Epithelial cell of esophagus (primary cell): ENCODE results near the gene MB21D2.
A peak's percentile ranks its signal among the peaks of the same experiment; 100 is the strongest.

Experiments used
- DNase-seq: peaks from one replicate; pipeline ENCODE4 v3.0.0; 2010; ENCODE audit warnings: low read depth
- H3K4me3 ChIP-seq: 2 replicates; pipeline ENCODE4 v1.5.1; 2011; ENCODE audit warnings: mild to moderate bottlenecking, low read length, control low read depth
- TF ChIP-seq, protein P1 (sequence below): IDR thresholded peaks from 2 replicates; pipeline ENCODE4 v1.5.1; 2011; ENCODE audit warnings: low read depth, mild to moderate bottlenecking, low read length, control low read depth, inconsistent platforms; ENCODE audit not compliant: insufficient read depth; ENCODE audit errors: missing control alignments

MB21D2 gene

DNA sequence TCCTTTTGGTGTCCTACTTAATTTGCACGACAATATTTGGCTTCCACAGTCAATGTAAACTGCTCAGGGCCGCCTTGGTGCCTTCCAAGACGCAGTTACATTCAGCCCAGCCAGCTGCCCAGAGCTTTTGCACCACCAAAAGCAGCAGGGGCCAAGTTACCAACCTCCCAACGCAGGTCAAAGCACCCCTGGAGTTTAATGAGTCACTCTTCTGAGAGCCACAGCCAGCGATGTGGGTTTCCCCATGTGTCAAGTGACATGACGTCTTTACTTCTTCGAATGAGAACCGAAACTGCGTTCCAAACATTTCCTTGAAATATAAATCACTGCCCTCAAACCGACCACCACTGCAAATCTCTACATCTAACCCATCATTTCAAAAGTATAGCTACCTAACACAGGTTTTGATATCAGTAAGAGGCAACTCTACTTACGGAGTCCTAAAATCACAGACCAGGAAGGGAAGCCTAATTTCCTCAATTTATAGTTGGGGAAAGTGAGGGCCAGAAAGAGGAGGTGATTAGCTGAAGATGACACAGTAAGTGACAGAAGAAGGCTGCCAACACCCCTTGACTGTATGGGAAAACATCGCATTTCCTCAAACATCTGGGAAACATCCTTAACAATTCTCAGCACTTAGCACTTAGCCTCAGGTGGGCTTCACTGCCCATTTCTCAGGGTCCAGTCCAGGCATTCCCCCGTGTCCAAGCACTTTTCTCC lies 24.5 kb downstream of the MB21D2 start:
- H3K4me3 ChIP-seq, result no peak overlapping the region
- TF ChIP-seq, protein P1, sequence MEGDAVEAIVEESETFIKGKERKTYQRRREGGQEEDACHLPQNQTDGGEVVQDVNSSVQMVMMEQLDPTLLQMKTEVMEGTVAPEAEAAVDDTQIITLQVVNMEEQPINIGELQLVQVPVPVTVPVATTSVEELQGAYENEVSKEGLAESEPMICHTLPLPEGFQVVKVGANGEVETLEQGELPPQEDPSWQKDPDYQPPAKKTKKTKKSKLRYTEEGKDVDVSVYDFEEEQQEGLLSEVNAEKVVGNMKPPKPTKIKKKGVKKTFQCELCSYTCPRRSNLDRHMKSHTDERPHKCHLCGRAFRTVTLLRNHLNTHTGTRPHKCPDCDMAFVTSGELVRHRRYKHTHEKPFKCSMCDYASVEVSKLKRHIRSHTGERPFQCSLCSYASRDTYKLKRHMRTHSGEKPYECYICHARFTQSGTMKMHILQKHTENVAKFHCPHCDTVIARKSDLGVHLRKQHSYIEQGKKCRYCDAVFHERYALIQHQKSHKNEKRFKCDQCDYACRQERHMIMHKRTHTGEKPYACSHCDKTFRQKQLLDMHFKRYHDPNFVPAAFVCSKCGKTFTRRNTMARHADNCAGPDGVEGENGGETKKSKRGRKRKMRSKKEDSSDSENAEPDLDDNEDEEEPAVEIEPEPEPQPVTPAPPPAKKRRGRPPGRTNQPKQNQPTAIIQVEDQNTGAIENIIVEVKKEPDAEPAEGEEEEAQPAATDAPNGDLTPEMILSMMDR, result no peak
- peak; percentile 82 for DNase-seq

DNA sequence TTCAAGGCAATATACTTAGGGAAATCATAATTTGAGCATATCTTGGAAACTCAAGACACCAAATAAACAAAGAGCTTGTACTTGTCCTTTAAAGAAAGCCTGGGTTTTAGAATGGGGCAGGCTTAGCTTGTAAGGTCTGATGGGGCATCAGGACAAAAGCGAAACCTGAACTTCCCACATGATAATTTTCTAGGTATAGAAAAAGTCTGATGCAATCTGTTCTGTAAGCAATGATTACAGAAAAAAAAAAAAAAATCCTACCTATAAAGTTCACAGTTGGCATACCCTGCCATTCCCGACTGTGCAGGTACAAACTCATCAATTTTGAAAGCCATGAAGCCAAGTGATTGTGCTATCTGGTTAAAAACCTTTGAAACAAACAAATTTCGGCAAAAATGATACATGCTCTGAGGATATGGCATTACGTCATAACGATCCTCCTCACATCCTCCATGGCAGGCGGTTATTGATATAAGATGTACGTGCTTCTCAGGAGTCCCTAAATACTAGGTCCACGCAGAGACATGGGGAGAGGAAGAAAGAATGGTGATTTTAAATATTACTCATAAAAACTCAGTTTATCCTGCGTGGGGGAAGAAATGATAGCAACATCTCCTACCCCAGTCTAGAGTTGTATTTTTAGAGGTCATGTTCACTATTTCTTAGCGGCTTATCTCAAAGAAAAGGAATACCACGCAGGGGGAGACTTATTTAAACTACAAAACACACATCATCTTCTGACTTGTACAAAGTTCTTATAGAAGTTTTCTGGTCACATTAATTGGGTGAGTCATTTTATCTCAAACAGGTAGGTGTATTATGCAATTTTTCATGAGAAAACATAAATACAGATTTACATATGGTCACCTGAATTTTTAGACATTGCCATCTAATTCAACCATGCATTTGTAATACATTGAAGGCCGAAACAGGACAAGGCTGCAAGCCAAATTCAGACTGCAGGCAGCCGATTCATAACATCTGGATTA lies 27.0 kb downstream of the MB21D2 start:
- TF ChIP-seq, protein P1, result no peak
- DNase-seq, result peak; percentile 27
- no peak overlapping the region for H3K4me3 ChIP-seq

DNA sequence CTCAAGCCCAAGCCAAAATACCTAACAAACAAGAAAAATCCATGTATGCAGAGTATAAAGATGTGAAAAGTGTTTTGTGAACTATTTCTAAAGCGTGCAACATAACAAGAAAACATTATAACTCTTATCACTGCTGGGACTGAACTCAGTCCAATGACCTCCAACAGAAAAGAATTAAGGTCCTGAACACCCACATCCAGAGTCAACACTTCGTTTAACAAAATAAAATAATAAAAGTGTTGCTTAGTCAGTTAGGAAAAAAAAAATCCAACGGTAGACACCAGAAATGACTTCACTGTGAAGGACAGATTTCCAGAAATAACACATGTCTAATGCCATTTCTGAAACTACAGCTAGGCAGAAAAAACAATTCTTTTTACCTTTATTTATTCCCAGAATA lies 28.0 kb downstream of the MB21D2 start:
- H3K4me3 ChIP-seq, result no peak overlapping the region
- no peak for DNase-seq
- TF ChIP-seq, protein P1, result no peak

DNA sequence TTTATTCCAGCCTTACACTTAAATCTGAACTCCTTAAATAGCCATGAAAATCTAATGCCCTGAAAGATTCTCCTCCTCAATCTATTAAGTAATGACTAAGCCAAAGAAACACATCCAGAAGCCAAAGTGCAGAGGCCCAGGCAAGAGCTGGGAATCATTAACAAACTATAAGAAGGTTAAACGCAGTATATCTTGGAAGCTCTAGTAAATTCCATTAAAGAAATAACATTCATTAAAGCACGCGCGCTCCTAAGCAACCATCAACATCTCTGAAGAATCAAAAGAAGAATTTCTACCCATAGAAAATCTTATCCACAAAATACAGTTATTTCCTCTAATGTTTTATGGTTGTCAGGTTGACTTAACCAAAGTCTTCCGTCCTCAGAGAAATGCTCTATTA lies 29.5 kb downstream of the MB21D2 start:
- H3K4me3 ChIP-seq, result no peak overlapping the region
- TF ChIP-seq, protein P1, result no peak
- no peak for DNase-seq

DNA sequence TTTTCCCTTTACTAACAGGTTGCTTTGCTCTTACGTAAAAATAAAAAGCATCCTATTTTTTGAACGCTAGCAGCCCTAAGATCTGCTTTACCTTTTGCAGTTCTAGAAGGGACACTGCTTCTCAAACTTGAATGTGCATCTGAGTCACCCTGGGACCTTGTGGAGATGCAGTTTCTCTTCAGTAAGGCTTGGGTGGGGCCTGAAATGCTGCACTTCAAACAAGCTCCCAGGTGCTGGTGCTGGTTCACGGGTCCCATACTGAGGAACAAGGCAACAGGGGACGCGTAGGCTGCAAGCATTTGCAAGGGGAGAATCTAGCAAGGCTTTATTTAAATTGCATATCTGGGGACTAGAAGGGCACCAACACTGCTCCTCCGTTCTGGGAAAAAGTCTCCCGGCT lies 30.0 kb downstream of the MB21D2 start:
- DNase-seq, result peak; percentile 69
- TF ChIP-seq, protein P1, result no peak
- H3K4me3 ChIP-seq, result no peak overlapping the region

DNA sequence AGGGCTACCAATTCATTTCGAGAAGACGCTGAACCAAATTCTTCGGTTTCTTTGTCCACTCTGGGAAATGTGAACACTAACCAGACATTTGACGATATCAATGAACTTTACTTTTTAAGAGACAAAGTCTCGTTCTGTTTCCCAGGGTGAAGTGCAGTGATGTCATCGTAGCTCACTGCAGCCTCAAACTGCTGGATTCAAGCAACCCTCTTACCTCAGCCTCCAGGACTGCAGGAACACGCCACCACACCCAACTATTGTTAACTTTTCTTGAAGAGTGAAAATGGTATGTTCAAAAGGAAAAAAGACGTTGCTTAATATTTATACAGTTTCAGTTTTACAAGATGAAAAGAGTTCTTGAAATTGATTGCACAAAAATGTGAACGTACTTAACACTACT lies 30.6 kb downstream of the MB21D2 start:
- TF ChIP-seq, protein P1, result no peak
- peak; percentile 92 for DNase-seq
- peak overlapping the region; percentile 24 for H3K4me3 ChIP-seq
